ENCODE results near the gene NATD1.

DNA sequence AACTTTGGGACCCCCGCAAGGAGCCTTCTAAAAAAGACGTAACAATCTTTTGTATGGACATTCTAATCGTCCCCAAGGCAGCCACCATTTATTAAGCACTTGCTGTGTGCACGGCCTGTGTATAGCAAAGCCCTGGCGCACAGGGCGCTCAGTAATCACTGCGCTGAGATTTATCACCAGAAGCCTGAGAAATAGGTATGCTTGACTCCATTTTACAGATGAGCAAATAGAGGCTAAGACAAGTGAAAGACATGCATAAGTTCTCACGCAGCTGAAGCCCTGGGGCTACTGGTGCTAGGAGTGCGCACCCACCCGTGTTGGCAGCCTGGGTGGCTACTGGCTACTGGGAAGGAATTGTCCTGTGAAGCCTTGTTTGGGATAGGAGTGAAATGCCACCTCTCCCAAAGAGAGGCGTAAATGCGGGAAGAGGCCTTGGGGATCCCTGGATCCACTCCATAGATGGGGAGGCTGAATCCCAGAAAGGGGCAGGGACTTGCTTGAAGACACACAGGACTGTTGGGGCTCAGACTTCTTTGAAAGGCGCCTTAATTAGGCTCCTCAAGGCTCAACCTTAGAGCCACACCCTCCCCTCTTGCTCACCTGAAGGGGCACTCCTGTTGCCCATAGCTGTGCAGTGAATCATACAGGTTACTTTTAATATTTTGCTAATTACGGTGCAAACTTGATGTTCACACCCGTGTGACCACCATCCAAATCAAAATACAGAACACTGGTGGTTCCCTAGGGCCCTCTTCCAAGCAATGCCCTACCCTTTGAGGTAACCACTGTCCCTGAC, 634 bp upstream of the NATD1 start:
- TF ChIP-seq CTCF (conservative IDR thresholded peaks at IDR 0.05; ENCODE audit: low read length) (no peak), EZH2phosphoT487 (IDR thresholded peaks at IDR 0.05; ENCODE audit: borderline replicate concordance) (no peak)
